NCI-H524 treated with DMSO at 0.1 percent for 48 hours (cell line): ENCODE data around the gene ADM.

ENCODE experiments used
- DNase-seq: peaks from one replicate; lab custom pipeline; 2025; lab: John Stamatoyannopoulos, UW

The ADM gene

DNA sequence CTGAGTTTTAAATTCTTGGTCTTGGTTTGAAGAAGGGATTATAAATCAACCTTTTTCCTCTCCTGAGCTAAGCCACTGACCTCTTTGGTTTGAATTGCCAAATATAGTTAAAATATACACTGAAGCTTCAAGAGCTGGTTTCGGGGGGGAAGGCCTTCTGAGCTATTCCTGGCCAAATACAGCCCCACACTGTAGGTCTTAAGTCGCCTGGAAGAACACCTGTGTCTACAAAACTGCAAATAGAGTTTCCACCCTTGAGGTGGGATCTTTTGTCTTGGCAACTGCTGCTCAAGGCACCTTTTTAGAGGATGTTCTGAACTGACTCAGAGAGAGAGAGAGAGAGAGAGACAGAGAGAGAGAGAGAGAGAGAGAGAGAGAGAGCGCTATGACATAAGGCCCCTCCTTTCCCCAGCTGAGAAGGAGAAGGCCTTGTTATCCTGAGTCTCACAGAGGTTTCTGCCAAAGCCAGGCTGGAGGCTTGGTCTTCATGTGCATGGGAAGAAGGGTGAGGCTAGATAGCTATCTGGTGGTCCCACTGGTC lies 5.5 kb downstream of the ADM start:
- DNase-seq: no peak

DNA sequence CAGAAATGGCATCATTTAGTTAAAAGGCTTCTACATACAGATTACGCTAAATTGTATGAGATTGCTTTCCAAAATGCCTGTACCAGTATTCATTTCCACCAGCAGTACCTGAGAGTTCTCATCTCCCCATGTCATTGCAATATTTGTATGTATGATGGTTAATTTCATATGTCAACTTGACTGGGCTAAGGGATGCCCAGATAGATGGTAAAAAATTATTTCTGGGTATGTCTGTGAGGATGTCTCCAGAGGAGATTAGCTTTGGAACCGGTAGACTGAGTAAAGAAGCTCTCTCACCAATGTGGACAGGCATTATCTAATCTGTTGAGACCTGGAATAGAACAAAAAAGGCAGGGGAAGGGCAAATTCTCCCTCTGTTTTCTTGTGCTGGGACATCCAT lies 6.9 kb downstream of the ADM start:
- DNase-seq: no peak

DNA sequence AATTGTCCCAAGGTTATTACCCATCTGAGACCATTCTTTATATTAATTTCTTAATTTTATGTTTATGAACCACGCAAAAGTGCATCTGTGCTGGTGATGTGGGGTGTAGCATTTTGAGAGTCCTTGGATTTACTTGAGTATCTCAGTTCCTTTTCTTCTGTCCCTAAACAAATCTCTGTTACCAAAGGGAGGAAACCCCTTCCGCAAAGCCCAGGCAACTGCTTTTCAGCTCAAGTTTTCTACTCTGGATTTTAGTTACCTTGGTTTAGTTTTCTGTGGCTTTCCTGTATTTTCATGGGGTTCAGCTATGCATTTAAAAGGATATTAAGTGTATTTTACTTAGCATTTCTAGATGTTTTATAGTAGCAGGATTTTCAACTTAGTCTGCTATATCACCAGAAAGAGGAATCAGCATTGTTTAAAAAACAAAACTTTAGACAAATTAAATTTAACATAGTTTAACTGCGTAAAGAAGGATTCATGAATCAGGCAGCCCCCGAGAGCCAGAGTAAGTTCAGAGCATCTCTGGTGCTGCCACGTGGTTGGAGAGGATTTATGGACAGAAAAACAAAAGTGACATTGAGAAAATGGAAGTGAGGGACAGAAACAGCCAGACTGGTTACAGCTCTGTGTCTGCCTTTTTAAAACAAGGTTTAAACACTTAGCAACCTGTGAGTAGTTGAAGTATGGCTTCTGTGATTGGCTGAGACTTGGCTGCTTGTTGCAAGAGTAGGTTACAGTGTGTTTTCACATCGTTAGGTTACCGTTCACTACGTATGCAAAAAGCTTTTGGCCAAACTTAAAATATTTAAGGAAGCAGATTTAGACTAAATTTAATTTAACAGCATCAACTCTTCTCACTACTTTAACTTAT lies 9.6 kb downstream of the ADM start:
- no peak for DNase-seq

DNA sequence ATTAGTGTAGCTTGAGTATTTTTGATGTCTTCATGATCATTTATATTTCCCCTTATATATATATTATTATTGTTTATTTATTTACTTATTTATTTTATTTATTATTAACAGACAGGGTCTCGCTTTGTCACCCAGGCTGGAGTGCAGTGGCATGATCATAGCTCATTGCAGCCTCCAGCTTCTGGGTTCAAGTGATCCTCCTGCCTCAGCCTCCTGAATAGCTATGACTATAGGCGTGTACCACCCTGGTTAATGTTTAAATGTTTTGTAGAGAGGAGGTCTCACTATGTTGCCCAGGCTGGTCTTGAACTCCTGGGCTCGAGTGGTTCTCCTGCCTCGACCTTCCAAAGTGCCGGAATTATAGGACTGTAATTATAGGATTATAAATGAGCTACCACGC lies 10.2 kb downstream of the ADM start:
- no peak for DNase-seq

DNA sequence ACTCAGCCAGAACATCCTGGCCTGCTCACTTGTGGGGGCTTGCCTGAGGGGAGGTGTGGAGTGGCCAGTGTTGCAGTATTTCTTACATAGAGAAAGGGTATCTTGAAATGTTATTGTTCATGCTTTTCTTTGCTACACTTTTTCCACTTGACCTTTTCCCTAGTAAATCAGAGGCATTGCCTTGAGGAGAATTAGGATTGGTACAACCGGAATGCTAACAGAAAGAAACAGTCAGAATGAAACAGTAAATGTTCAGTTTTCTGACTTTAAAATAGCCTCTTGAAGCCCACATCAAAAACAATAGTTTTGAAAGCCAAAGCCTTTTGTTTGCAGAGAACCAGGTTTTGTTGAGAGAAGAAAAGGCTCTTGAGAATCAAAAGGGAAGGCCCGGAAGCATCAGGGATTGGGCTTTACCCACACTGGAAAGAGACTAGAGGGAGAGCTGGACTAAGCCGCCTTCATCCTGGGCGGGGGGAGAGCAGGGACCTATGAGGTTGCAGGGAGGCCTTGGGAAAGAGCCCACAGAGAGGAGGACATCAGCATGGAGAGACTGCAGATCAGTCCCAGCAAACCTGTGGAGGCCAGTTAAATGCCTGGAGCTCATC lies 12.4 kb downstream of the ADM start:
- no peak for DNase-seq

DNA sequence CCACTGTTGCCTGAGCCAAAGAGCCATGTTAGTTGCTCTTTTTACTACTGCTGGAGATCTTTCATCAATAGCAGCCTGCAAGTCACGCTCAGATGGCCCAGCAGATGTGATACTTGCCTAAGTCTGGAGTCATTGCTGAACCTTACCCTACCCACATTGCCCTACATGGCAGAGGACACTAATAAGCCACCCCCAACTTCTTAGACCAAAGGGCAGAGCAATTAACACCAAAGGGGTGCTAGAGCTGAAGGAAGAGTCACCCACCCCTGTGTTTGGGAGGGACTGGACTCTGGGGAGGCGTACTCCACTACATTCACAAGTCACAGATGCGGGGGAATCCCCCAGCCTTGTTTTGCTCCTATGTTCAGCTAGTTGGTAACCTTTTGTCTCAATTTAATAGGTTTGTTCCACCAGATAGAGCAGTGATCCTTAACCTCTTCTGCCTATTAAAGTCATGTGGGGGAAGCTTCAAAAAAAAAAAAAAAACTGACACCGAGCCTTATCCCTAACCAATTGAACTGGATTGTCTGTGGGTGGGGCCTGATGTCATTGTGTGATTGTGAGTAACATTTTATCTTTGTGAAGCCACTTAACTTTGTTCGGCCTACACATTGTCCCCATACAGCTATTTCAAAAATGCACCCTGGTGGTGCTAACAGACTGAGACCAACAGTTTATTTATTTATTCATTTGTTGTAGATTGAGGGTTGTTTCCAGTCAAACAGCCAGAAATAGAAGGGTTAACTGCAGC lies 13.1 kb downstream of the ADM start:
- DNase-seq: no peak

DNA sequence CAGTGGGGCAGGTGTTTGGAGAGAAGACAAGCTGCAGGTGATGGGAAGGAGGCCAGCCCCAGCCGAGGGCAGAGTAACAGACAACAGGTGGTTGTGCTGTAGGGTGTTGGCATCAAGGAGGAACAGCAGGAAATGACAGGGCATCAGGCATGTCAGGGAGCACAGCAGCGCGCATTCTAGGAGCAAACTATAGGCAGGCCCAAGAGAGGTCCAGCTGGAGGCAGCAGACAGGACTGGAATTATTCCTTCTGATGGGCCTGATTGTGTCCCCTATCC lies 13.6 kb downstream of the ADM start:
- no peak for DNase-seq

DNA sequence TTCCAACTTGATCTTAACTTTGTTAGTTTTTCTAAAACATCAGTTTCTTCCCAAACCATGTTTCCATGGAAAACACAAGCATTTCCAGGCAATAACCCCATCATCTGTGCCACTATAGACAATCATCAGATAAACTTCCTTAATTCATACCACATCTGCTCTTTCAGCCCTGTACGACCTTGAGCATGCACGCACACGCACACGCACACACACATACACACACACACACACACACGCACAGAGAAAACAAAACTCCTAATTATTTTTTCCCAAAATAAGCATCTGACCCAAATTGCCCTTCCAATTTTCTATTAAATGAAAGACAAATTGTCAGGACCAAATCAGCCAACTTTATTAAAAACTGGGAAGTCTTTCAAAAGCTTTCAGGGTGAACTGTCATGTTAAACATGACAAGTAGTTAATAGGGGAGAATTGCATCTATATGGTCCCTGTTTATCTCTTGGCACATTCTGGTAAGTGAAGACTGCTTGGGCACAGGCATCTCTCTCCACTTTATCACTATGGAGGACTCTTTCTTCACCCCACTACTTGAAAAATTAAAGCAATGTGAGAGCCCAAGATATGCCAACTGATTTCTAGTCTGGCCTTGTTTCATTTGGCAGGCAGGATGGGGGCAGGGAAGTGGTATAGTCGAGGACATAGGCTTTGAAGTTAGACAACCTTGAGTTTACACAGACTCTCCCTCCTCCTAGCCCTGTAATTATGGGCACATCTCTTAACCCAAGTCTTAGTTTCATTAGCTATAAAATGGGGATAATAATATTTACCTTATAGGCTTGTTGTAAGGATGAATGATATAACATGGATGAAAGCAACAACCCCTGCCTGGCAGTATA lies 15.1 kb downstream of the ADM start:
- no peak for DNase-seq

DNA sequence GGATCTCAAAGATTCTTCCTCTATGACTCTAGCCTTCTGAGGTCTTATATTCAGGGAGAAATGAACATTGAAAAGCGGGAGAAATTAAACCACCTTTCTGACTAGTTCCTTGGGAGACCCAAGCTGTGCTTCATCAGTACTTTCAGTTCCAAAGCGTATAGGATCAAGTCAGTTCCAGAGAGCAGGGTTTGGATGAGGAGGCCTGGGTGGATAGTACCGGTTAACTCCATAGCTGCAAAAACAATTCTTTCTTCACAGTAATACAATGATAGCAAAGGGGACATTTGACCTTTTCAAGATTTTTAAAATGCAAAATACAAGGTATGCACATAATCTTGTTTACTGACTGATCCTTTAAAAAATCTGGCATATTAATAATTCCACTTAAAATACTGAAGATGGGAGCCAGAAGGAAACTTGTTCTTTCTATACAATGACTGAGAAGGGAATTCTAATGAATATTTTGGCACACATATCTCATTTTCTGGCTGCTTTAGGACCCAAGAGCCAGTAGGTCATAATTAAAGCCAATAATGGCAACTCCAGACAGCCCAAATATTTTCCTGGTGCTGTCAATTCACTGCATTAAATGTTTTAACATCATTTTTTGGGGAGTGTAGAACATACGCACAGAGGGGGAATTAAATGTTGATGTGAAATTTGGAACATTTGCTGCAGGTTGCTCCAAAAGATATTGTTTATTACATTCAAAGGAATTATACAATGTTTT lies 16.0 kb downstream of the ADM start:
- DNase-seq: no peak

DNA sequence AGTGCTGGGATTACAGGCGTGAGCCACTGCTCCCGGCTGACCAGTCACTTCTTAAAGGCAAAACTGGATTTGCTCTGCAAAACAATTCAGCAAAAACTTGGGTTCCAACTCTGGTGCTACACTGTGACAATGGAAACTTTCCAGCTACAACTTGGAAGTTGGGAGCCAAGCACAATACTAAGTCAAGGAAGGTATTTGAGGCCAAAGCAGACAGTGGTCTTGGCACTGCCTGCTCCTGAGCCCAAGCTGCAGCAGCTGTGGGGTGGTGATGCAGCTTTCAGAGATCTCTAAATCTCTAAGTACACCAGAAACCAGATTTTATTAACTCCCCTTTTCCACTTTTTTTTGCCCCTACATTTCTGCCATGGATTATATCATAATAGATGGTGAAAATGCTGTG lies 17.5 kb downstream of the ADM start:
- DNase-seq: no peak

DNA sequence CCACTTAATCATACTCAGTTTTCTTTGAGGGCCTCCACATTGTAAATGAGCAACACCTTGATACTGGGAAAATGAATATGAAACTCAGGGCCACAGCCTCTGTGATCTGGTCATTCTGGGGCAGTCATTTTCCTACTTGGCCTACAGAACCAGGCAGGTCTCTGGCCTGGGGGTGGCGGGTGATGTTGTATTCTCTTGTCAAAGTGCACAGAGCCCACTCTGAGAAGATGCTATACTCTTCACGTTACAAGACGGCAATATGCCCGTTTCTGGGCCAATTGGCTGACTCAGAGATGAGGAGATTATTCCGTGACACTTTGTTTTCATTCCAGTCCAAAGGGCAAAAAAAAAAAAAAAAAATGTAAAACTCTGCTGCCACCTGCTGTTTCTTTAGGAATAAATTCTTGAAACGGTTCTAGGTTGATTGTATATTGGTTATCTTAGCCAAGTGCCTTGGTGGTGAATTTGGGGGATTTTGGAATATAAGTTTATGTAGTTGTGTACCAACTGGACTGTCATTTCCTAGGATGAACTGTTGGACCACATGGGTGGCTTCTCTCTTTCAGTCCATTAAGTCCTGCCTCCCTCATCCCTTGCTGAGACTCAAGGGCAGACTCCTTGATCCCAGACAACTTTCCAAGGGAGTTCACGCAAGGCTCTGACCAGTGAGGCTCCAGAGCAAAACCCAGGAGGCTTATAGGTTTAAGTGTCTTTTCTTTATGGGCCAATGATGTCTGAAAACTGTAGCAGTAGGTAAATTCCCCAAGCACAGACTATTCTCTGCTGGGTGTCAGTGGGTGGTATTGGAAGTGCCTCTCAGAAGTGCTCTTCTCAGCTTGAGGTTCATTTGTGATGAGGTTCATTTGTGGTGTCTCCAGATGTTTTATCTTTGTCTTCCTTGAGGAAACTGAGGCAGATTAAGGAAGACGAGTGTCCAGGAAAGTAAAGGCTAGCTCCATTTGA lies 18.2 kb downstream of the ADM start:
- DNase-seq: no peak

DNA sequence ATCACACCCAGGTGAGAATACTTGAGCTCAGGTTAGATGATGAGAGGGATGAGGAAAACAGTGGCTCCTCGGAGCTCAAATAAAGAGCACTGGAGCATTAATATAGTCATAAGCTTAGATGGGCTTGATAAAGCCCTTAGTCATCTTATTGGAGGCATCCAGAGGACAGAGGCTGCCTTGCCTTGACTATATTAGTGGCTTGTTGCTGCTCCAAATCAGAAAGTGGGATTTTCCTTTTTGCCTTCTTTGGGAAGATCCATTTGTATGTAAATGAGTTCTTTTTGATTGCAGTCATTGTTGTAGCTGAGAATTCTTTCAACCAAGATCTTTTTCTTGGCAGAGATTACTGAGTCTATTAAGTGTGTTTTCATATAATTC lies 18.9 kb downstream of the ADM start:
- DNase-seq: no peak

DNA sequence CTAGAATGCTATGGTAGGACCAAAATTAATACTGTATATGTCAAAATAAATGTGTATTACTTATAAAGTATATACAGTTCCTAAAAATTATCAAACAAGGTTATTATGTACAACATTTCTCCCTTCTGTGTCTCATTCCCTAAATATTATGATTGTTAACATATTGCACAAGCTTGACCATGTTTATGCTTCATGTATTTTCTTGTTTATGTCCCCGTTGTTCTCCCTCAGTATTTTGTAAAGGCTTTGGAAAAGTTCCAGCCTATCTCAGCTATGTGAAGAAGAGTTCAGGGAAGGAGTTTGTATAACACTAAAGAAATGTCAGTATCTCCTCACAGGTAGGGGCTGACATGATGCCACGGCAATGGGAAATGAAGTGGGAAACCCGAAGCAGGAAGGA lies 19.6 kb downstream of the ADM start:
- no peak for DNase-seq

DNA sequence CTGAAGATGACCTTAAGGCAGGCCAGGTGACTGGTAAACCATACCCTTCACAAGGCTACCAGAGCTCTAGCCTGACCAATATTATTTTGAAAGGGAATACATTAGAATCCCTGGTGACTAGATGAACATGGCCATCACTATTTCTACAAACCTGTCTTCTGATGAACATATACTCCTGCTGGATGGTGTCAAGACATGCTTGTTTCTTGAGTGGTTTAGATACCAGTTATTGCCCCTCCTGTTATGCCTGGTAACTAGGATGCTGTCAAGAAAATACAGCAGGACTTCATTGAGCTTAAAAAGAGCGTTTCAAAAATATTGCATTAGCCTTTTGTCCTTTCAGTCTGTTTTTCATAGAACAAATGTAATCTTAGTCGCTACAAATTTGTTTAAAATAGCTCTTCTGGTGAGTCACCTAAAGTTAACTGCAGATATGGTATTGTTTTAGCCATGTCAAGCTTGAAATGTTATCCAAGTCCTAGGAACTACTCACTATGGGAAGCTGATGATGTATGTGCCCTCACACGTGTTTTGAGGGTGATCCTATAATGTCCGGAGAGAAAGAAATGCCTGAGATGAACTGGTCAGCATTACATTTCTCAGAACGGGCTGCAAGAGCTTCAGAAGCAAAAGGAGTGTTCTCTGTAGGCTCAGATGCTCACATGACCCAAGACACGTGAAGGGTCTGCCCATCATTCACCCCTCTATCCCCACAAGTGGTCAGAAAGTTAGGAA lies 20.6 kb downstream of the ADM start:
- no peak for DNase-seq

DNA sequence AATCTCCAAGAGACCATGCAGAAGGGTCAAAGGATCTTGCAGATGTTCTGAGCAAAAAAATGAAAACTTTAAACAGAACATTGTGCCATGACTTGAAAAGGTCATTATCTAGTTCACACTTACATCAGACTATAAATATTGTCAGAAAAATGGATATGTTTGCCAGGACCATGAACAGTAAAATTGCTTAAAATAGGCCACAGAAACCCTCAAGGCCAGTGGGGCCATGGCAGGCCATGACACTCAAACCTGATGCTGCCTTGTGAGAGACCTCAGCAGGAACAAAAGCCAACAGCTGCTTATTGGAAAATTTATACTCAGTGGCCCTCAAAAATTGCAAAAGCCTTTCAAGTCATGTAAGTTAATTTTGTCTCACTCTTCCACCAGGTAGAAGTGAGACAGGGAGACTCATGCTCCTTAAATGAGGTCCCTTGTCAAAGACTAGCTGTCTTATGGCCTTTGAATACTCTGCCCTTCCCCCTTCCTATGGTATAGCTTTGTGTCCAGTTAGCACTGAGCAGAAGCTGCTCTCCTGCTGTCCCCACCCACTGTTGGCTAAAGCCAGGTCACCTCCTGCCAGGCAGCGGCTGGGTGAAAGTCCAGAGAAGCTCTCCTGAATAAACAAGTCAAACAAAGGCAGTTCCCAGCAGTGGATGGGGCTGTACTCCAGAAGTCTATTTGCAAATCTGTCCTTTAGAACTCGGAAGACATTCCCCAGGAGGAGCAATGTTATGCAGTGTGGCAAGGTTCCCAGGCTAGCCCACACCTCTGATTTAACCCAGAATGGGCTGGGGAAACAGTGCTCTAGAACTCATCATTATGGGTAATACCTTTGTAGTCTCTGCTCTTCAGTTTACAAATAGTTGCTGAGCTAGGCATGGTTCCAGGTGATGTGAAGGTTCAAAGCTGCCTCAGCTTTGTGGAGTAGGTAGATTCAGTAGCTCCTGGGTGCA lies 21.4 kb downstream of the ADM start:
- no peak for DNase-seq

DNA sequence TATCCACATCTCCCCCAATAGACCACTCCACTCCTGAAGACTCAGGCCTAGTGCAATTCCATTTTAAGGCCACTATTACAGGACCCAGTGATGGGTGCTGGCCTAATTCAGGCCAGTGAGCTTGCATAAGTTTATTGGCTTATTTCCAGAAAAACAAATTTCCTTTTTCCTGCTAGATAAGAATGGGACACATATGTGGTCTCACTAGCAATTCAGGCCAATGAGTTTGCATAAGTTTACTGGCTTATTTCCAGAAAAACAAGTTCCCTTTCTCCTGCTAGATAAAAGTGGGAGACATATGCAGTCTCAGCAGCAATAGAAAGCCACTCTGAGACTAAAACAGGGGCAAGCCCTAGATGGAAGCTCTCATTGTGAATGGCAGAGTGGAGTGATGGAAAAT lies 22.4 kb downstream of the ADM start:
- DNase-seq: no peak

DNA sequence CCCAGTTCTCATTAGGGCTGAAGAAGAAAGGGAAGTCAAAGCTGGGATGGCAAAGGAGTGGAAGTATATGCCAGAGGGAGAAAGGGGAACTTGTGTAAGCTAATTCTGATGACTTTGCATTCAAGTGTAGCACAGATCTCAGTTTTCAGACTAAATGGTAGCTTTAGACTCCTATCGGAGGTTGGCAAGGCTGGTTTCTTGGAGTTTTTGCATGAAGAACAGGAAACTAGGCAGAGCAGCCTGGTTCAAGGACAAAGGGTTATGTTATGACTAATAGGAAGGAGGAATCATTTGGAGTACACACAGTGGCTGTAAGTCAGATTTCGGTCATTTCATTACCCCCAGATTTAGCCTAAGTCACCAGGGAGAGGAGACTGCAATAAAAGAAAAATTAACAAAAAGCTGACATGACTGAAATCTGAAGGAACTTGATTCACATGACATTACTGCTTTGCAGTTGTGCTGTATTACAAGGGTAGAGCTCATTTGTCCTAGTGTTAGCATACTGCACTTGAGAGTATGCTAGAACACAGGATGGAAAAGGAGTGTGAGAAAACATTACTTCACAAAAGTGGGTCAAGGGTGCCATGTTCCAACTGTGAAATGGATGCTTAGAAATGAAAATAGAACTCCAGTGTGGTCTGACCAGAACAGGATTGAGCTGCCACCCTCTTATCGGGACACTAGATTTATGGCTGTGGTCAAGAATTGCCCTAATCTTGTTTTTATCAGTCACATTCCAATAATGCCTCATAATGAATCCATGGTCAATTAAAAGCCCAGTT lies 23.6 kb downstream of the ADM start:
- DNase-seq: no peak

DNA sequence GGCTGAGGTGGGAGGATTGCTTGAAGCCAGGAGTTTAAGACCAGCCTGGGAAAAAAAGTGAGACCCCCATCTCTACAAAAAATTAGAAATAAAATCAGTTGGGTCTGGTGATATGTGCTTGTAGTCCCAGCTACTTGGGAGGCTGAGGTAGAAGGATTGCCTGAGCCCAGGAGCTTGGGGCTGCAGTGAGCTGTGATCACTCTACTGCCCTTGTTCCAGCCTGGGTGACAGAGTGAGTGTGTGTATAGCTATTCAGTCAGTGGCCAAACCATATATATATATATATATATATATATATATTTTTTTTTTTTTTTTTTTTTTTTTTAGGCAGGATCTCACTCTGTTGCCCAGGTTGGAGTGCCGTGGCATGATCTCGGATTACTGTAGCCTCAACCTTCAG lies 24.5 kb downstream of the ADM start:
- no peak for DNase-seq
